ENCODE data around the gene CILP.
"Not testable (repeated sequence)": the region's sequence is repeated elsewhere in the genome, so short reads cannot be mapped to it uniquely, and the experiment has no call there.

- not testable (repeated sequence) for TF ChIP-seq POLR2A (IDR thresholded peaks at IDR 0.05)
- TF ChIP-seq, protein P1, sequence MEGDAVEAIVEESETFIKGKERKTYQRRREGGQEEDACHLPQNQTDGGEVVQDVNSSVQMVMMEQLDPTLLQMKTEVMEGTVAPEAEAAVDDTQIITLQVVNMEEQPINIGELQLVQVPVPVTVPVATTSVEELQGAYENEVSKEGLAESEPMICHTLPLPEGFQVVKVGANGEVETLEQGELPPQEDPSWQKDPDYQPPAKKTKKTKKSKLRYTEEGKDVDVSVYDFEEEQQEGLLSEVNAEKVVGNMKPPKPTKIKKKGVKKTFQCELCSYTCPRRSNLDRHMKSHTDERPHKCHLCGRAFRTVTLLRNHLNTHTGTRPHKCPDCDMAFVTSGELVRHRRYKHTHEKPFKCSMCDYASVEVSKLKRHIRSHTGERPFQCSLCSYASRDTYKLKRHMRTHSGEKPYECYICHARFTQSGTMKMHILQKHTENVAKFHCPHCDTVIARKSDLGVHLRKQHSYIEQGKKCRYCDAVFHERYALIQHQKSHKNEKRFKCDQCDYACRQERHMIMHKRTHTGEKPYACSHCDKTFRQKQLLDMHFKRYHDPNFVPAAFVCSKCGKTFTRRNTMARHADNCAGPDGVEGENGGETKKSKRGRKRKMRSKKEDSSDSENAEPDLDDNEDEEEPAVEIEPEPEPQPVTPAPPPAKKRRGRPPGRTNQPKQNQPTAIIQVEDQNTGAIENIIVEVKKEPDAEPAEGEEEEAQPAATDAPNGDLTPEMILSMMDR (IDR thresholded peaks at IDR 0.05): not testable (repeated sequence)
Measured at GRCh38 chr15:65226901-65227300, 15.6 kb upstream of the CILP start.

Data from Peyer's patch (tissue), 4 donors.